GM18519 (cell line): ENCODE measurements around the gene PPA2.
A peak's percentile ranks its signal among the peaks of the same experiment; 100 is the strongest.
"Not testable (repeated sequence)": the region's sequence is repeated elsewhere in the genome, so short reads cannot be mapped to it uniquely, and the experiment has no call there.

Source experiments
- ATAC-seq: cut with Tn5 transposase; IDR thresholded peaks from one replicate; pipeline ENCODE4 v1.9.1; 2021; ENCODE audit warnings: mild to moderate bottlenecking, moderate library complexity; ENCODE audit not compliant: unreplicated experiment, low FRiP score

Gene PPA2

DNA sequence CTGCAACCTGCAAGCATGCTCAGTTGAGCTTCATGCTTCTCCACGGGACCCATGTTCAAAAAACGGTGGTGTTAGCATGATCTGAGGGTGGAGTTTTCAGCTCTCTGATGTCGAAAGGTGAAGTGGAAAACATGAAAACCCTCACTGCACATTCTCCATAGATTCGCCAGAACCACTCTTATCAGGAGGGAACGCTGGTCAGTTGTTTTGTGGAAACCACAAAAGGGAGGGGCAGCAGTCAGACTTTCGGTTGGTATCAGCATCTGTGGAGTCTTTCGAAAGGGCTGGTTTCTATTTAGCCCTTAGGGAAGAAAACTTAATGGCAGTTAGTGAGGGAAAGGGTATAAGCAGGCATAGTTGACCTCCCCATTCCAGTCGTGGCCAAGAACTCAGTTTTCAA lies 12.6 kb downstream of the PPA2 start:
- ATAC-seq: no peak

GRCh38 chr4:105460306-105460705 lies 13.6 kb downstream of the PPA2 start:
- no peak for ATAC-seq

- ATAC-seq: not testable (repeated sequence)
These were observed 15.3 kb downstream of the PPA2 start for GRCh38 chr4:105458541-105458940.

GRCh38 chr4:105458001-105458400 lies 15.9 kb downstream of the PPA2 start:
- ATAC-seq: no peak

DNA sequence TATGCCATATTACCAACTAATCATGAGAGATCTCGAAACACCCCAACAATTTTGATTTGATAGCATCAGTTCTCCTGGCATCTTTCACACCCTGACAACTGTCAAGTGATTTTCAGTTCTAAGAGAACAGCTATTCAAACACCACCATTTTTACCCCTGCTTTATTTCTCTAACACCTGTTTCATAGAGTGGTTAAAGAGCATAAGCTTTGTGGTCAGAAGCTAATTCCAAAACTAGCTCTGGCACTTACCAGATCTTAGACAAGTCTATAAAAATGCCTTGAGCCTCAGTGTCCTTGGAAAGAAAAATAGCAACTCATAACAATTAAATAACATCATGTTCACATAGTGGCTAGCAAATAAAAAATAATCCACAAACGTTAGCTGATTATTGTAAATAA lies 17.9 kb downstream of the PPA2 start:
- ATAC-seq: no peak

- no peak for ATAC-seq
These were observed 18.7 kb downstream of the PPA2 start for GRCh38 chr4:105455182-105455581.

GRCh38 chr4:105453550-105454205 lies 20.2 kb downstream of the PPA2 start:
- ATAC-seq: peak; percentile 86

- no peak for ATAC-seq
These were observed 22.5 kb downstream of the PPA2 start for GRCh38 chr4:105451346-105451745.

DNA sequence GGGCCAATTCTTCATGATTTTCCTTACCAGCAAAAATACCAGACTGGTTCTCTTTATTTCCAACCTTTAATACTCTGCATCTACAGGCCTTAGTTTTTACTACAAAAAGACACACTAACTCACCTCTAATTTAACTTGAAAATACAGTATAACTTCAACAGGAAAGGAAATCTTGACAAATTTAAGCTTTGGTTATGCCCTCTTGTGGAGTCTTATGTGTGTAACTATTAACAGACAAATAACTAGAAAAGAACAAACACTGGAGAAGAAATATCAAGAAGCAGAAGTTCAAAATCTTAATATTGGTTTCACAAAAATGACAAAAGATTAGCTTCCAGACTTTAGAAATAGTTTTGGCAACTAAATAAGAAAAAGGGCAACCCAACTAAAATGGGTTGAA lies 33.0 kb downstream of the PPA2 start:
- ATAC-seq: no peak

- no peak for ATAC-seq
These were observed 36.2 kb downstream of the PPA2 start for GRCh38 chr4:105437637-105438036.

DNA sequence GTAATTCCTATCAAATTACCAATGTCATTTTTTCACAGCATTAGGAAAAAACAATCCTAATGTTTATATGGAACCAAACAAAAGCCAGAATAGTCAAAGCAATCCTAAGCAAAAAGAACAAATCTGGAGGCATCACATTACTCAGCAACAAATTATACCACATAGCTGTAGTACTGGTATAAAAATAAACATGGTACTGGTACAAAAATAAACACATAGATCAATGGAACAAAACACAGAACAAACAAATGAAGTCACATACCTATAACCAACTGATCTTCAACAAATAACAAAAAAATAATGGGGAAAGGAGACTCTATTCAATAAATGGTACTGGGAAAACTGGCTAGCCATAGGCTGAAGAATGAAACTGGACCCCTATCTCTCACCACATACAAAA lies 37.4 kb downstream of the PPA2 start:
- ATAC-seq: no peak

GRCh38 chr4:105434940-105435339 lies 38.9 kb downstream of the PPA2 start:
- ATAC-seq: no peak

GRCh38 chr4:105433421-105433820 lies 40.4 kb downstream of the PPA2 start:
- ATAC-seq: no peak

DNA sequence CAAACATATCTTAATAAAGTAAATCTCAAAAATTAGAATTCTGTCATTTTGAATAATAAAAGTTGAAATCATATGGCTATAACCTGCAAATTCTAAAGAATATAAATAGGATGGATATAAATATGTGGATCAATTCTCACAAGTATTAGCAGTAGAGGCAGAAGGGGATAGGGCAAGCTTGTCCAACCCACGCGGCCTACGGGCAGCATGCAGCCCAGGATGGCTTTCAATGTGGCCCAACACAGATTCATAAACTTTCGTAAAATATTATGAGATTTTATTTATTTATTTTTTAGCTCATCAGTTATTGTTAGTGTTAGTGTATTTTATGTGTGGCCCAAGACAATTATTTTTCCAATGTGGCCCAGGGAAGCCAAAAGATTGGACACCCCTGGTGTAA lies 41.4 kb downstream of the PPA2 start:
- no peak for ATAC-seq

- no peak for ATAC-seq
These were observed 43.1 kb downstream of the PPA2 start for GRCh38 chr4:105430811-105431210.

- no peak for ATAC-seq
These were observed 47.5 kb downstream of the PPA2 start for GRCh38 chr4:105426187-105426897.

- no peak for ATAC-seq
These were observed 51.5 kb downstream of the PPA2 start for GRCh38 chr4:105422207-105422920.

GRCh38 chr4:105417624-105418023 lies 56.2 kb downstream of the PPA2 start:
- no peak for ATAC-seq

DNA sequence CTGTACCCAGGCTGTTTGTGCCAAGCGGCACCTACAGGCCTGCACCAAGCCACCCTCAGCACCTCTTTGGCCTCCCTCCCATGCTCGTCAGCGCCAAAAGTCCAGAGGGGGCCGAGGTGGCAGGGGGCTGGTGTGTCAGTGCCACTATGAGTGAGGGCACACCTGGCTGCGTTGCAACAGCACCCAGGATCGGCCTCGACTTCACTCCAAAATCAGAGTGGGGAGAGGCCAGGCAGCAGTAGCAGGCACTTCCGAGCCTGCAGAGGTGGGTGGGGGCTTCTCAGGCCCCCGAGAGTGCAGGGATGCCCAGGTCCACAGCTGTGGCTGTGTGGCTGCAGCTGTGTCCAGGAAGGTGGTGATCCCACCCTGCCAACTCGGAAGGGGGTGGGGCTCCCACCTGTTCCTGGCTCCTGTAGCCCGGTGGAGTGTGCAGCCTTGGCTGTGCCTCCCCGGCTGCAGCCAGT lies 58.5 kb downstream of the PPA2 start:
- no peak for ATAC-seq

- ATAC-seq: no peak
These were observed 59.5 kb downstream of the PPA2 start for GRCh38 chr4:105414316-105414715.

GRCh38 chr4:105409135-105409534 lies 64.7 kb downstream of the PPA2 start:
- ATAC-seq: not testable (repeated sequence)
